OCI-LY7 (cell line): ENCODE measurements around the gene GPAT3. TPM values are rescaled to one million over a fixed set of nuclear protein-coding genes. Genes with fewer than 3 reads are reported as not detected.

Source experiments
- BruUV-seq: library from RNA; stranded (reverse); fragments of 400-500 nt; replicated peaks from 2 replicates; lab custom pipeline; 2021; lab: Mats Ljungman, UMichigan
- CTCF ChIA-PET: fragments of 300-600 bp; sonication (Branson Sonifier 250); formaldehyde crosslinking; loops from one replicate; lab custom pipeline; 2022; ENCODE audit warnings: antibody characterized with exemption; ENCODE audit not compliant: unreplicated experiment; lab: Charles Lee
- POLR2A ChIA-PET: fragments of 300-600 bp; sonication (Branson Sonifier 250); formaldehyde crosslinking; loops from one replicate; lab custom pipeline; 2022; ENCODE audit warnings: antibody characterized with exemption; lab: Charles Lee
- DNase-seq: peaks from one replicate; pipeline ENCODE4 v3.0.0-alpha.2; 2015; ENCODE audit warnings: low spot score
- H2AFZ ChIP-seq: fragments of 200-600 bp; sonication (generic), shearing (Covaris generic); 2 replicates; pipeline ENCODE4 v1.6.1; 2014; ENCODE audit warnings: mild to moderate bottlenecking, antibody characterized with exemption, low read length, moderate library complexity
- H3K27ac ChIP-seq: fragments of 200-600 bp; sonication (generic); 2 replicates; pipeline ENCODE4 v1.5.1; 2014; ENCODE audit warnings: mixed run types, low read depth, mild to moderate bottlenecking, moderate library complexity, low read length, inconsistent platforms; ENCODE audit not compliant: poor library complexity, severe bottlenecking
- H3K36me3 ChIP-seq: fragments of 200-600 bp; sonication (generic); 2 replicates; pipeline ENCODE4 v1.6.1; 2014; ENCODE audit warnings: mild to moderate bottlenecking, antibody characterized with exemption, low read length, moderate library complexity, mixed read lengths; ENCODE audit not compliant: insufficient read depth
- H3K4me1 ChIP-seq: fragments of 200-600 bp; sonication (generic); 2 replicates; pipeline ENCODE4 v1.5.1; 2014; ENCODE audit warnings: mild to moderate bottlenecking, low read length; ENCODE audit not compliant: insufficient read depth, poor library complexity, severe bottlenecking
- H3K4me2 ChIP-seq: fragments of 200-600 bp; sonication (generic); 2 replicates; pipeline ENCODE4 v1.6.1; 2014; ENCODE audit warnings: mild to moderate bottlenecking, low read length
- H3K4me3 ChIP-seq: fragments of 200-600 bp; sonication (generic); 2 replicates; pipeline ENCODE4 v1.5.1; 2014; ENCODE audit warnings: mild to moderate bottlenecking, low read depth, low read length; ENCODE audit not compliant: poor library complexity, severe bottlenecking
- H3K79me2 ChIP-seq: fragments of 200-600 bp; sonication (generic); 2 replicates; pipeline ENCODE4 v1.6.1; 2016; ENCODE audit warnings: low read depth, mild to moderate bottlenecking, low read length, moderate library complexity, mixed read lengths; ENCODE audit not compliant: insufficient read depth
- H3K9me2 ChIP-seq: fragments of 200-600 bp; sonication (generic); 2 replicates; pipeline ENCODE4 v1.6.1; 2016; ENCODE audit warnings: mild to moderate bottlenecking, low read length, mixed read lengths; ENCODE audit not compliant: insufficient read depth
- H3K9me3 ChIP-seq: fragments of 200-600 bp; sonication (generic); 2 replicates; pipeline ENCODE4 v1.6.1; 2014; ENCODE audit warnings: mild to moderate bottlenecking, mixed run types, low read length, mixed read lengths
- H4K20me1 ChIP-seq: fragments of 200-600 bp; sonication (generic); 2 replicates; pipeline ENCODE4 v1.6.1; 2014; ENCODE audit warnings: mild to moderate bottlenecking, antibody characterized with exemption, low read length, moderate library complexity, mixed read lengths; ENCODE audit not compliant: insufficient read depth
- CTCF ChIP-seq: fragments of 200-600 bp; sonication (generic); conservative IDR thresholded peaks from 2 replicates; pipeline ENCODE4 v1.5.1; 2014; ENCODE audit warnings: mild to moderate bottlenecking, antibody characterized with exemption, low read length, moderate library complexity, mixed read lengths
- EZH2phosphoT487 ChIP-seq: fragments of 200-600 bp; sonication (generic); IDR thresholded peaks from 2 replicates; pipeline ENCODE4 v1.6.1; 2018; ENCODE audit warnings: low read depth, borderline replicate concordance, mild to moderate bottlenecking, mixed run types, antibody characterized with exemption, low read length, moderate library complexity, mixed read lengths
- intact Hi-C: fragments of 100-400 bp; cut with micrococcal nuclease; formaldehyde crosslinking; loops from one replicate; pipeline ENCODE4 v1.10.0; 2022; ENCODE audit not compliant: unreplicated experiment
- small RNA-seq: library from RNA; depleted of rRNA; stranded (forward); fragments of <200 nt; gene quantifications from one replicate; pipeline ENCODE3, GENCODE V24; 2014
- total RNA-seq, 2 experiments: library from RNA; depleted of rRNA in 1 of 2; stranded (reverse); fragments of >200 nt in 1 of 2; shearing (Covaris generic) in 1 of 2; gene quantifications; 2 replicates each; pipeline ENCODE4 v1.2.3, GENCODE V29; 2014 to 2022

The GPAT3 gene
- total RNA-seq, 2 experiments from 2014 or later = 0.41 TPM; not detected in 1

DNA sequence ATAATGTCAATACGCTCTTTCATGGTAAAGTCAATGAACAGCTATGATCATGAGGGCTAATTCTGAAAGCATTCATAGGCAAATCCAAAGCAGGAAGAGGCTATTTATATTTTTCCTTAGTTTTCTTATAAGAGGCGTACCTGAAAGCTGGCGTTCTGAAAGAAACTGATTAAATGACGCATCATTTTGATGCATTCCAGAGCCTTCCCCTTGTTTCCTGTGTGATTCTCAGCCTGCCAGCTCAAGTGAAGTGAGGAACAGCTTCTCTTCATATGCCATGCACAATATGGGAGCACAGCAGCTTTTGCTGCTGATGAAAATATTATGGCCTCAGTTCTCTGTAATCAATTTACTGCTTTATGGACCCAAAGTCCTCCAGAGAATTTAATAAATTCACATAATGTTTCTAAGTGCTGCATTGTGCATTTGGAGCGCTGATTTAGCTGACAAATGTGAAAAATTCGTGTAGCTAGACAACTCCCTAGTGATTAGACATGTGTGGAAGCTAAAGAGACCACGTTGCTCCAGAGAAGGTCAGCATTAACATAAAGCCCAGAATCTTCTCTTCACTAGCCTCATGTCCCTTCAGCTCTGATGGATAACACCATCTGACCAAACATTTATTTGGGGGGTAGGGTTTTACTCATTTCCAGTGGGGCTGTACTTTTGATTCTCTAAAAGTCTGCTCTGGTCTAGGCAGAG is 110.8 kb downstream of the GPAT3 start:
- Histone ChIP-seq H3K9me3 (no peaks in the 10 kb centered on the region), H3K4me1 (no peaks in the 10 kb centered on the region), H2AFZ (no peak overlapping the region), H4K20me1 (no peaks in the 10 kb centered on the region), H3K36me3 (no peaks in the 10 kb centered on the region), H3K4me2 (no peak overlapping the region), H3K27ac (no peak overlapping the region), H3K79me2 (no peaks in the 10 kb centered on the region), H3K9me2 (no peaks in the 10 kb centered on the region), H3K4me3 (no peak overlapping the region)
- ChIA-PET CTCF (interaction anchor here (0.9 kb wide), 1 partner anchor 22 kb away, joined by 3 read pairs; no protein-coding TSS in a partner anchor), POLR2A (no interaction called here)
- intact Hi-C loops = loop anchor here (5.0 kb wide), 1 partner anchor 856 kb away; no protein-coding TSS in a partner anchor
- TF ChIP-seq EZH2phosphoT487 (no peak), CTCF (no peak)
- no peak for DNase-seq
- no TSS peak for BruUV-seq

- H3K4me2 ChIP-seq = no peak overlapping the region
- no peak overlapping the region for H2AFZ ChIP-seq
- no peaks in the 10 kb centered on the region for H3K36me3 ChIP-seq
- no peak overlapping the region for H3K4me3 ChIP-seq
- no peak overlapping the region for H3K27ac ChIP-seq
- H4K20me1 ChIP-seq = no peaks in the 10 kb centered on the region
- H3K79me2 ChIP-seq = no peaks in the 10 kb centered on the region
- H3K9me2 ChIP-seq = no peaks in the 10 kb centered on the region
- no peak for TF ChIP-seq CTCF
- TF ChIP-seq EZH2phosphoT487 = no peak
- intact Hi-C loops = no loop called here
- DNase-seq = no peak
- ChIA-PET POLR2A (interaction anchor here (0.6 kb wide), 1 partner anchor 97 kb away, joined by 3 read pairs; no protein-coding TSS in a partner anchor), CTCF (no interaction called here)
- no TSS peak for BruUV-seq
- no peaks in the 10 kb centered on the region for H3K9me3 ChIP-seq
- no peaks in the 10 kb centered on the region for H3K4me1 ChIP-seq
Observed at GRCh38 chr4:83651846-83652245, 115.9 kb downstream of the GPAT3 start.

Small RNA genes within 50 kb of the gene (small RNA-seq; reads per million reads assigned to genes)
- not detected for gene RF00019

Other genes with a start within 250 kb of the GPAT3 start
- 1.8 and 3.1 TPM in 2 replicates for gene HPSE, start 201.3 kb upstream of the GPAT3 start, total RNA-seq (2014; rRNA removed; shearing (Covaris generic))
- gene HPSE, start 201.3 kb upstream of the GPAT3 start, total RNA-seq (2022) = 2.4 and 3.0 TPM in 2 replicates
- gene HELQ, start 80.3 kb upstream of the GPAT3 start, total RNA-seq (2014; rRNA removed; shearing (Covaris generic)) = 63.3 and 67.1 TPM in 2 replicates
- 66.3 and 70.4 TPM in 2 replicates for gene HELQ, start 80.3 kb upstream of the GPAT3 start, total RNA-seq (2022)
- 38.1 and 41.4 TPM in 2 replicates for gene MRPS18C, start 80.0 kb upstream of the GPAT3 start, total RNA-seq (2014; rRNA removed; shearing (Covaris generic))
- 98.1 and 104 TPM in 2 replicates for gene MRPS18C, start 80.0 kb upstream of the GPAT3 start, total RNA-seq (2022)
- gene ABRAXAS1, start 51.0 kb upstream of the GPAT3 start, total RNA-seq (2014; rRNA removed; shearing (Covaris generic)) = 17.7 and 24.4 TPM in 2 replicates
- gene ABRAXAS1, start 51.0 kb upstream of the GPAT3 start, total RNA-seq (2022) = 26.5 and 28.4 TPM in 2 replicates